GM12874 (cell line): ENCODE data around the gene ARL15.

Experiments used
- TF ChIP-seq, protein P1 (sequence below): IDR thresholded peaks from 2 replicates; pipeline ENCODE4 v1.5.1; 2011; ENCODE audit warnings: low read depth, mild to moderate bottlenecking, control low read depth, low read length, moderate library complexity; ENCODE audit not compliant: insufficient read depth

Gene ARL15

DNA sequence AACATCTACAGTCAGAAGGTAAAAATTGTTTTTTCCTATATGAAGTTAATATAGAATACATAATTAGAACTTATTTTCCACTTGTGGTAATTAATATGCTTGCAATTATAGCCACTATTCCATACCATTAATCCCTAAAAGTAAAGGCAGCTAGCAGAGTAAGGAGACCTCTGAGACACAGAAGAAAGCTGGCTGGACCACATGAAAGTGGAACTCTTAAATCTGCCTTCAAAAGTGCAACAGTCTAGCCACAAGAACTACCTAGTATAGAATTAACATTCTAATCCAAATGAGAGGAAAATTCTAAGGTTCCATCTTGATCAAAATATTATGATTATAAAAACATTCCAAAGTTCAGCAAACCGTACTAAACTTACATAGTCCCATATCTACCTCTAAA is 37.6 kb downstream of the ARL15 start:
- TF ChIP-seq, protein P1, sequence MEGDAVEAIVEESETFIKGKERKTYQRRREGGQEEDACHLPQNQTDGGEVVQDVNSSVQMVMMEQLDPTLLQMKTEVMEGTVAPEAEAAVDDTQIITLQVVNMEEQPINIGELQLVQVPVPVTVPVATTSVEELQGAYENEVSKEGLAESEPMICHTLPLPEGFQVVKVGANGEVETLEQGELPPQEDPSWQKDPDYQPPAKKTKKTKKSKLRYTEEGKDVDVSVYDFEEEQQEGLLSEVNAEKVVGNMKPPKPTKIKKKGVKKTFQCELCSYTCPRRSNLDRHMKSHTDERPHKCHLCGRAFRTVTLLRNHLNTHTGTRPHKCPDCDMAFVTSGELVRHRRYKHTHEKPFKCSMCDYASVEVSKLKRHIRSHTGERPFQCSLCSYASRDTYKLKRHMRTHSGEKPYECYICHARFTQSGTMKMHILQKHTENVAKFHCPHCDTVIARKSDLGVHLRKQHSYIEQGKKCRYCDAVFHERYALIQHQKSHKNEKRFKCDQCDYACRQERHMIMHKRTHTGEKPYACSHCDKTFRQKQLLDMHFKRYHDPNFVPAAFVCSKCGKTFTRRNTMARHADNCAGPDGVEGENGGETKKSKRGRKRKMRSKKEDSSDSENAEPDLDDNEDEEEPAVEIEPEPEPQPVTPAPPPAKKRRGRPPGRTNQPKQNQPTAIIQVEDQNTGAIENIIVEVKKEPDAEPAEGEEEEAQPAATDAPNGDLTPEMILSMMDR, result no peak

DNA sequence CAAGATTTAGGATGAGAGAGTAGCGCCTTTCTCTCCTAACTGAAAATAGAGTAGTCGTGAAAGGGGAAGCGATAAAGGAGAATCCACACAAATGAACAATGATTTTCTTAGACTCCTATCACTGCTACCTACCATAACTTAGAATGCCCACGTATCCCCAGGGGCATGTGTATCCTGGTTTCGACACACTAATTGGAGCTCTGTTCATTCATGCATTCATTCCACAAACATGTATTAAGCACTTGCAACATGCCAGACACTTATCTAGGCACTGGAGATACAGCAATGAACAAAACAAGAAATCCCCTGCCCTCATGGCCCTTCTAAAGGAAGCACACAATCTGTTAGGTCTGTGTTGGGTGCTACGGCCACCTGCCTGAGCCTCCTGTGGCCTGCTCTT is 40.0 kb downstream of the ARL15 start:
- TF ChIP-seq, protein P1, result no peak

DNA sequence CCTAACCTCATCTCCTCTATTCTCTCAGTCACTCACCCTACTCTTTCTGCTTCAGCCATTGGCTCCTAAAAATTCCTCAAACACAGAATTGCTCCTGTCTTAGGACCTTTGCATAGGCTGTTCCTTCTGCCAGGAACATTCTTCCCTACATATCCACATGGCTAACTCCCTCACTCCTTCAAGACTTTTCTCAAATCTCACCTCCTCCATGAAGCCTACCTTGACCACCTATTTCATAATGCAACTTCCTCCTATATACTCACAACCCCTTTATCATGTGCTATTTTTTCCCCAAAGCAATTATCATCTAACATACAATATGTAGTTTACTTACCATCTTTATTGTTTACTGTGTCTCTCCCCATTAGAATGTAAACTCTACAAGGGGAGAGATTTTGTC is 45.8 kb downstream of the ARL15 start:
- TF ChIP-seq, protein P1, result no peak

DNA sequence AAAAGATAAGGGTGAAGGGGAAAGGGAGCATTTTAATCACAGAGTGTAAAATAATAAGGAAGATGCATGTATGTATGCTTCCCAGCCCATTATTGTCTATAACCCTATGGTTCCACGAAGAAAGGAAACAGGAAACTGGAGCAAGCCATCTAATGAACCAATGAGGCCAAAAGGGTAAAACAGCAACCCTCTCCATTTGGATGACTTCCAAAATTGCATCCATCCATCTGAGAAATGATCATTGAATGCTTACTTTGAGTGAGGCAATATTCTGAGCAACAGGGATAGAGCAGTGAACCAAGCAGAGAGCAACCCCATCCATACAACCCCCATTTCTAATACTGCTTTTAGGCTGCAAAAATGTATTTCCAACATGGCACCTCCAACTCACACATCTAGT is 46.9 kb downstream of the ARL15 start:
- TF ChIP-seq, protein P1, result no peak

DNA sequence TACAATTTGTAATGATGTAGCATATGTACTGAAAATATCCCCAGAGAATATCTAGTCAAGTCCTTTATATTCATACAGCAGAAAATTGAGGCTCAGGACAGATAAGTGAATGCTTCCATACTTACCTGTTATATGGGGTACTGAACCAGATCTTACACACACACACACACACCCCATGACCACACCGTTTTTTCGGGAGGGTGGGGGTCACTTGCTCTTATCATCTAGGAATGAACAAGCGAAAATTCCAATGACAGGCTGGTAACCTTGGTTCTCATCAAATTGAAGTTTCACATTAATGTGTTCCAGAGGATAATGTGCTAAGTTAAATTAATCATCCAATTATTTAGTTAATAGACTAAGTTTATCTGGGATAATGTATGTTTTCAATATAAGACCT is 48.8 kb downstream of the ARL15 start:
- TF ChIP-seq, protein P1, result no peak

DNA sequence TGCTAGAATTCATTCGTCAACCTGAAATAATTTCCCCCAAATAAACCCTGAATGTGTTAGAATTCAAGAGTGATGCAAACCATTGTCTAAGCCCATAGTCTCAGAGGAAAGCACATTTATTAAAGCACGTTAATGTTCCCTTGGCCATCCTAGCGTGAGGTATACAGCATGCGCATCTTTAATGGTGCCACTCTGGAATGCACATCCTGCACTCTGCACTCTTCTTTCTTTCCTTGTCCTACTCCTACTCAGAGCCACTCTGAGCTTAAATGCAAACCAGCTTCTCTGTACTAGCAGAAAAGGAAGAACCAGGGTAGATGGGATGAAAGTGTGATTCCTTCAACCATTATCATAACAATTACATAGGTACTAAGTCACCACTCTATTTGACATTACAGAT is 50.4 kb downstream of the ARL15 start:
- TF ChIP-seq, protein P1, result no peak

DNA sequence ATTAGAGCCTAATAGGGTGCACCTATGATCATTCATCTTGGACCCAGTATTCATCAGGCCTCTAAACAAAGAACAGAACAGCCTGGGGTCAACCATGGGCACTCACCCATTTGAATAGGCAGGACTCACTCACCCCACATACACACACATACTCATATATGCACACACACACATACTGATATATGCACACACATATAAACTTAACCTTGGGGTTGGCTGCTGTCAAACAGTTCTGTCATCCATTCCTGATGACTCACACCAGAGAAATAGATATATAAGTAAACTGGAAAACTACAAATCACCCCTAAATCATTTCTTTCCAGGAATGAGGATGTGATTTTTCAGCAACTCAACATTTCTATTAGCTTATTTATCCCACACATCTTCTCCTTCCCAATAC is 51.3 kb downstream of the ARL15 start:
- TF ChIP-seq, protein P1, result no peak
